Hematopoietic multipotent progenitor cell treated with erythropoietin and hydrocortisone succinate and interleukin-3 and kit ligand, for 15 days (in vitro differentiated cells): ENCODE data around the gene HDX.
"Not testable (repeated sequence)": the region's sequence is repeated elsewhere in the genome, so short reads cannot be mapped to it uniquely, and the experiment has no call there.

Experiments used
- DNase-seq: peaks from one replicate; pipeline ENCODE4 v3.0.0-alpha.2; 2015; ENCODE audit warnings: low spot score

Gene HDX, protein sequence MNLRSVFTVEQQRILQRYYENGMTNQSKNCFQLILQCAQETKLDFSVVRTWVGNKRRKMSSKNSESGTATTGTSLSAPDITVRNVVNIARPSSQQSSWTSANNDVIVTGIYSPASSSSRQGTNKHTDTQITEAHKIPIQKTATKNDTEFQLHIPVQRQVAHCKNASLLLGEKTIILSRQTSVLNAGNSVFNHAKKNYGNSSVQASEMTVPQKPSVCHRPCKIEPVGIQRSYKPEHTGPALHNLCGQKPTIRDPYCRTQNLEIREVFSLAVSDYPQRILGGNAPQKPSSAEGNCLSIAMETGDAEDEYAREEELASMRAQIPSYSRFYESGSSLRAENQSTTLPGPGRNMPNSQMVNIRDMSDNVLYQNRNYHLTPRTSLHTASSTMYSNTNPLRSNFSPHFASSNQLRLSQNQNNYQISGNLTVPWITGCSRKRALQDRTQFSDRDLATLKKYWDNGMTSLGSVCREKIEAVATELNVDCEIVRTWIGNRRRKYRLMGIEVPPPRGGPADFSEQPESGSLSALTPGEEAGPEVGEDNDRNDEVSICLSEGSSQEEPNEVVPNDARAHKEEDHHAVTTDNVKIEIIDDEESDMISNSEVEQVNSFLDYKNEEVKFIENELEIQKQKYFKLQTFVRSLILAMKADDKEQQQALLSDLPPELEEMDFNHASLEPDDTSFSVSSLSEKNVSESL

DNA sequence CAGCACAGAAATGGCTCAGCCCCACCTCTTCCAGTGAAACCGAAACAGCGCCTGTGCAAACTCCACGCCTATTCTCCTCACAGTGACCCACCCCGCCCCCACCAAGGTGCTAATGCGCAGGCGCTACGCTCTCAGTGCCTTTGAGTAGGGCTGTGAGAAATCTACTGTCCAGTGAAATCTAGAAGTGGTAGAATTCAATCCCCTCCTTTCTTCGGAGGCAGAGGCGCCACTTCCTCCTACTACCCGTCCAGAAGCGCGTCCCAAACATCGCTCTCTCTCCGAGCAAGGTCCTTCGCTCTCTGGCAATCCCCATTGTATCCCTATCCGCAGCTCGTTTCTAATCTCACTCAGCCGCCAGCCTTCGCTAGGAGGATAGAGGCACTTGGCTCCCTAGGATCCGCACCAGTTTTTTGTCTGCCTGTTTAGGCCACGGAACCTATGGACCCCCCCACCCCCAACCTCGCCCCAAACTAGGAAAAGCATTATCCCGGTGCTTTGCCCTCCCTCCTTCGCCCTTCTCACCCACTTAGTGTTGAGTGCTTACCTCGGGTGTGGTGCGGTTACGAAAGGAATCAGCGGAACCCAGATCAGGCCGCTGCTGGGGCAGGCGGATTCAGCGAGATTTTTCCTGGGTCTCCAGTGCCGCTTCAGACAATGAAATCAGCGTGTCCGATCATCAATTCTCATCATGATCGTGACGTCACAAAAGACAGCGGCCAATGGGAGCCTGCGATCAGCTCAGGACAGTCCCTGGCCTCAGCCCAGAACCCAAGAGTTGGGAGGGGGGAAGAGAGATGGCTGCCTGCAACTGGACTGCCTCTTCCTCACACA, at the start of gene HDX:
Gene HDX, minus strand, starts transcription at position 656 of the 831 bp plus-strand sequence. CDS start 27,056 bp downstream, outside the sequence.
- DNase-seq, result no peak

DNA sequence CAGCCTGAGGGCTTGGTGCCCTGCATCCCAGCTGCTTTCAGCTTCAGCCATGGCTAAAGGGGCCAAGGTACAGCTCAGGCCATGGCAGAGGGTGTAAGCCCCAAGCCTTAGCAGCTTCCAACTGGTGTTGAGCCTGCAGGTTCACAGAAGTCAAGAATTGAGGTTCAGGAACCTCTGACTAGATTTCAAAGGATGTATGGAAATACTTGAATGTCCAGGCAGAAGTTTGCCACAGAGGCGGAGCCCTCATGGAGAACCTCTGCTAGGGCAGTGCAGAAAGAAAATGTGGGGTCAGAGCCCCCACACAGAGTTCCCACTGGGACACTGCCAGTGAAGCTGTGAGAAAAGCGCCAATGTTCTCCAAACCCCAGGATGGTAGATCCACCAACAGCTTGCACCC, 39.1 kb upstream of the HDX start:
- not testable (repeated sequence) for DNase-seq

DNA sequence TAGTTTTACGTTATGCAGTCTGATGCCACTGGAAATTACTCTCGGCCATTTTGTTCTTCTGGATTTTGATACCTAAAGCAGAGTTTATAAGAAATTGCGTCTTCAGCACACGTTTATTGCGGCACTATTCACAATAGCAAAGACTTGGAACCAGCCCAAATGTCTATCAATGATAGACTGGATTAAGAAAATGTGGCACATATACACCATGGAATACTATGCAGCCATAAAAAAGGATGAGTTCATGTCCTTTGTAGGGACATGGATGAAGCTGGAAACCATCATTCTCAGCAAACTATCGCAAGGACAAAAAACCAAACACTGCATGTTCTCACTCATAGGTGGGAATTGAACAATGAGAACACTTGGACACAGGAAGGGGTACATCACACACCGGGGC, 35.4 kb upstream of the HDX start:
- DNase-seq, result not testable (repeated sequence)

DNA sequence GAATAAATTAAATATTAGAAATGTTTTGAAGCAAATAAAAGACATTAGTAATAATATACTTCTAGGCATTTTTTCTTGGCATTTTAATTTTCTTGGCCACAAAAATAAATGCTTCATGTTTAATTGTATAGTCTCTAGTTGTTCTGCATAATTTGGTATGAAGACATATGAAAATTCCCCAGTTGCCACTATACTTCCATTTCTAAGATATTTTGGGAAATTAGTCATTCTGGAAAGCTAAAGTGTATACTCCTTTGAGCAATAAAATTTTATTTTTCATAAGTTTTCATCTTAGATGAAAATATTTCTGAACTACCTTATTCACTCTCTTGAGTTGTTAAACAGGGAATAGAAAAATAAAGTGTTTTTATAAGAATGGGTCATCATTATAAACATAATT, 13.8 kb downstream of the HDX start:
- no peak for DNase-seq

DNA sequence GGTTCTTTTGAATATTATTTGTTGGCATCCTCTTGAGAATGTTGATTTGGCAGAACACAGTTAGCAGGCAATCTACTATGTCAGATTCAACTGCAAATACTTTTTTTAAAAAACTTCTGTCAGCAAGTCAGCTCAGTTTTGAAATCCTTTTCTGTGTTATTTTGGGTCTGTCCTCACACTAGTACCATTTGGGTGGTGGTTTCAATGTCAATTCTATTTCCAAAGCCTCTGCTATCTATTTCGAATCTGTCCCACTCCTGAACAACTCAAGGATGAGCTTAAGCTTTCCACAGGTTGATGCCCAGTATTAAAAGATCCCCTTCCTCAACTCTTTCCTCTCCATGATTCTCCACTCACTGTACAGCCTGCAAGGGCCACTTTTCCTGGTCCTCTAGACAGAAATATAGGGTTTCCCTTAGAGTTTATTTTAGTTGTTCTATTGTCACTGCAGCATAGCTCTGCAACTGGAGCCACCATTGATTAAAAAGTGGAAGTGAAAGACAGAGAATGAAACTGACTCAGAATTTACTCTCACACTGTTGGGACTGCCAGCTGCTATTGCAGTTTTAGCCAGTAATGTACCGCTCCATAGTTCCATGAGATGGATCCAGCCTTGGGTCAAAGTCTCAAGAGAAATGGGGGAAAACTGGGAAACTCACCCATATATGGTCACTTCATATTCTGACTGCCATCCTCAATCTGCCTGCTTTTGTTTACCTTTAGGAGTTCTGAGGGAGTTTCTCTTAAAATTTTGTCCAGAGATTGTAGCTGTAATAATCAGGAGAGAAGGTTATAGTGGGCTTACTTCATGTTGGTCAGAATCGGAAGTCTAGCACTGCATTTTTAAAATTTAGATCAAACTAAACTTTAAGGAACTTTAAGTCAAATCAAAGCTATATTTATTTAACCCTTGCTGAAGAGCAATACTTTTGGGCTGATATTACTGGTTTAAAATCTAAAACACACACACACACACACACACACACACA, 14.6 kb downstream of the HDX start:
- no peak for DNase-seq

DNA sequence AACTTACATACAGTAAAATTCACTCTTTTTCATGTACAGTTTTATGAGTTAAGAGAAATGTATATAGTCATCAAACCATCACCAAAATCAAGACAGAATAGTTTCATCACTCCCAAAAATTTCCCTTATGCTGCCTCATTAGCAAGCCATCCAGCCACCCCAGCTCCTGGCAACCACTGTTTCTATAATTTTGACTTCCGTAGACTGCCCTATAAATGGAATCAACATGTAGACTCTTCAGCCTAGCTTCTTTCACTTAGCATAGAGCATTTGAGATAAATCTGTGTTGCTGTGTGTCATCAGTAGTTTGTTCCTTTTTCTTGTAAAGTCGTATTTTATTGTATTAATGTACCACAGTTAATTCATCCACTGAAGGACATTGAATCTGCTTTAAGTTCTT, 23.2 kb downstream of the HDX start:
- no peak for DNase-seq

DNA sequence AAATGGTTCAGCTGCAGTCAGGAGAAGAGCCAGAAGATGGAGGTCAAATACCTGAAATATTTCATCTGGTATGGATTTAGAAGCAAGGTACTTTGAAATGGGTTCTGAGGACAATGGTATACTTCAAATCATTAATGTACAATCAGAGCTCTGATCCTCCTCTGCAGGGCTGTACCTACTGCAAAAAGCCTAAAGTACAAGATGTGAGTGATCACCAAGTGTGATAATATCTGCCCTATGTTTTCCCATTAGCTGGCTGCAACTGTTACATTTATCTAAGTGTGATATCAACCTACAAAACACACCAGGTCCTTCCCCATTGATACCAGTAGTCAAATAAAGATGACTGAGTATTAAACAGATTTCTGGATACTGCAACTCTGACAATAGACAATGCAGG, 25.1 kb downstream of the HDX start:
- DNase-seq, result no peak

DNA sequence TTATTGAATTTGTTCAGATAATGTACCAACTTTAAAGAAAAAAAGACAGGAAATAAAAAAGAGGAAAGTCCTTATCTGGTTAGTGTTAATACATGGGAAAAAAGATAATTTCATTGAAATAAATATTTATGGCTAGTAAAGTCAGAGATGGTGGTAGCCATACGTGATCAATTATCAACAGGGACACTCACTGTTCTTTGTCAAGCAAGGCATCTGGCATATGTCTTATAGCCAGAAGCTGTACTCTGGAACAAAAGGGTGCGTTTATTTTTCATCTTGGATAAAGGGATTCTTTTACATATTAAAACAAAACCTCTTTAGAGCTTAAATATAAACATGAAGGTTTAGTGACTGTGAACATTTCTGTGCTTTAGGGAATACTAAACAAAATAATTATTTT, 26.7 kb downstream of the HDX start:
- no peak for DNase-seq

DNA sequence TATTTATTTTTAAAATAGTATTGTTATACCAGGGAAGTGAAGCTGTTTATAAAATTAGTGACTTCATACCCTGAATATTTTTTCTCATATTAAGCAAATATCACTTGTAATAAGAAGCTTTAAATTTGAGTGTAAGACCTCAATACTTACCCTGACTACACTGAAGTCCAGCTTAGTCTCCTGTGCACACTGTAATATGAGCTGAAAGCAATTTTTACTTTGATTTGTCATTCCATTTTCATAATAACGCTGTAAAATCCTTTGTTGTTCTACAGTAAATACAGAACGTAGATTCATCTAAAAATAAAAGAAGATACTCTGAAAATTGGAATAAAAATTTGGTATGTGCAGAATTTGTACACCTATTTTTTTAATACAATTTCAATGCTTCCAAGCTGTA, 27.2 kb downstream of the HDX start:
- no peak for DNase-seq

DNA sequence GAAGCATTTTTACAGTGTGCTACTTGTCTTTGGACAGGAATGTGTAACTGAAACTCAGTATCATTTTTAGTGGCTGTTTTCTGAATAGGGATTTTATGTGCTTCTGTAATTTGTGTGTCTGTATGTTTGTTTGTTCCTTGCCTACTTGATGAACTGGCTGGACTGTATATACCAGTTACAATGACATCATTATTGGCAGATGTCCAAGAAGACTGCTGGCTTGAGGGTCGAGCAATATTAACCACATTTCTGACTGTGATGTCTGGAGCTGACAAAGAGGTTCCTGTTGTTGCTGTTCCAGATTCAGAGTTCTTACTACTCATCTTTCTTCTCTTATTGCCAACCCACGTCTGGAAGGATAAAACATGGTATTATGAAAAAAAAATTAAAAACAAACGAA, 33.0 kb downstream of the HDX start:
- DNase-seq, result no peak

DNA sequence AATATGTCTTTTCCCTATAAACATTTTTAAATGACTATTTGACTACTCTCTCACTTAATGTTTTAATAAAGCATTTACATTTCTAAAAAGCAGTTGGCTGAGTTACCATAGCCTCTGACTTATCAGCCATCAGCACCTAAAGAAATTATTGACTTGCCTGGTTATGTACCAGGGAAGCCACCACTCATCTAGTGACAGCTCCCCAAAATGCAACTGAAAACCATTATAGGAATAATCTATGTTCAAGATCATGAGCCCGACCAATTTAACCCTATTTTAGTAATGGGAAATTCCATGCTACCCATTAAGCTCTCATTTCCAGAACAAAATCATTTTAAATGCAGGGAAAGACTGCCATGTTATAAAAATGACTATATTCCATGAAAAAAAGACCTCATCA, 34.4 kb downstream of the HDX start:
- DNase-seq, result no peak

DNA sequence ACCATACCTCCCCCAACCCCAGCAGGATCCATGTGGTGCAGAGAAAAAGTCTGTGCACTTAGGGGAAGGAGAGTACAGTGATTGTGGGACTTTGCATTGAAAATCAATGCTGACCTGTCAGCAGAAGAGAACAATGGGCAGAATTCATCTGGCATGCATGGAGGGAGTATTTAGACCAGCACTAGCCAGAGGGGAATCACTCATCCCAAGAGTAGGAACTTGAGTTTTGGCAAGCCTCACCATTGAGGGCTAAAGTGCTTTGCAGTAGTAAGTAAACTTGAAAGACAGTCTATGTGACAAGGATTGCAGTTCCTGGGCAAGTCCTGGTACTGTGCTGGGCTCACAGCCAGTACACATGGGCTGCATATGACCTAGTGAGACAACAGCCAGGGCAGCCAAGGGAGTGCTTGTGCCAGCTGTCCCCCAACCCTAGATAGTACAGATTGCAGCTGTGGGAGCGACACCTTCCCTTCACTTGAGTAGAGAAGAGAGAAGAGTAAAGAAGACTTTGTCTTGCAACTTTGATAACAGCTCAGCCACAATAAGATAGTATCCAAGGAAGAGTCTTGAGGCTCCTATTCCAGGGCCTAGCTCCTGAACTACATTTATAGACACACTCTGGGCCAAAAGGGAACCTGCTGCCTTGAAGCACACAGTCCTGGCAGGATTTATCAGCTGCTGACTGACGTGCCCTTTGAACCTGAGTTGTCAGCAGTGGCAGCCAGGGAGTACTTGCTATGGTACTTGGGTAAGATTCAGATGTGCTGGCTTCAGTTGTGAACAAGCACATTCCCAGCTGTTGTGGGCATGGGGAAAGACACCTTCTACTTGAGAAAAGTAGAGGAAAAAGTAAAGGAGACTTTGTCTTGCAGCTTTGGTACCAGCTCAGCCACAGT, 48.7 kb downstream of the HDX start:
- no peak for DNase-seq

DNA sequence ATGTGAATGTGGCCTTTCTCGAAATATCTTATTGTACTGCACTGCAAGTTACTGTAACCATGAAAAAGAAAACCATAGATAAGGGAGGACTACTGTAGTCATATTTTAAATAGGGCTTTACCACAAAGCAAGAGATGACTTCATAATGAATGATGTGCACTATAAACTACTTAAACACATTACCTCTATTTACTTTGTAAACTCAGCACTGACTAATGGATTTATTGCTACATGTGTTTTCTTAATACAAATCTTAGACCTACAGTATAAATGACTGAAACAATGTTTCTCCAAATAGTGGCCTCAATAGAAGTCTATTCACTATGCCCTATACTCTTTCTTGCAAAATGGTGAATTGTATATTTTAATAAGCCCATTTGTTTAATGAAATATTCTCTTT, 61.1 kb downstream of the HDX start:
- DNase-seq, result no peak

DNA sequence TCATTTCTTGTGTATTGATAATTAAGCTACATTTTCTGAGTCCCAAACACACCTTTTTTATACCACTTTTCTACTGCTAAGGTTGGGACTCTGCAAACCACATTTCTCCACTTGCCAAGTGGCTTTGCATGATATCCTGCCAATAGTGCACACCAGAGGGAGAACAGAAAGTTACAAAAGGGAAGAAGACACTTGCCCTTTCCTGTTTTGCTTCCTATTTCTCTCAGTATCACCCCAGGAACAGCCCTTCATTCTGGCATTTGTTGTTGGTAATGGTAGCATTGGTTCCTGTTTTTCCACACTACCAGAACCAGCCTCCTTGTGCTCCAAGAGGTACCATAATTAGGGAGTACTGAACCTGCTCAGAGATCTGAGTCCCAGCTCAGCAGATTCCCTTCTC, 87.1 kb downstream of the HDX start:
- DNase-seq, result no peak

DNA sequence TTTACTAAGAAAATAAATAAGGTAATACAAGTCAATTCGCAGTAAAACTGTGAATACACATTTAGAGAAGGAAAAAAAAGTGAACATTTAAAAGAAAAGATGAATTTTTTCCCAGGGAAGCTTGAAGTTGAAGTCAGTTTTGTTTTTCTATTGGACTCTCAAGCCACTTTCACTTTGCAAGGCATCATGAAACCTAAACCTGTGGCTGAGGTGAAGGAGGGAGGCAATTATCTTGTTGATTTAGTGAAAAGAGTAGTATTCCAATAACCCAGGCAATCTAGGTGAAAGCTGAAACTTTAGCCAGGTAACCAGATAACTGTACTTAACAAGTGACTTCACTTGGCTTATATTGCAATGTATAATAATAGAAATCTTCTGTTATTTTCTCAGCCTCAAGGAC, 138.6 kb downstream of the HDX start:
- no peak for DNase-seq

DNA sequence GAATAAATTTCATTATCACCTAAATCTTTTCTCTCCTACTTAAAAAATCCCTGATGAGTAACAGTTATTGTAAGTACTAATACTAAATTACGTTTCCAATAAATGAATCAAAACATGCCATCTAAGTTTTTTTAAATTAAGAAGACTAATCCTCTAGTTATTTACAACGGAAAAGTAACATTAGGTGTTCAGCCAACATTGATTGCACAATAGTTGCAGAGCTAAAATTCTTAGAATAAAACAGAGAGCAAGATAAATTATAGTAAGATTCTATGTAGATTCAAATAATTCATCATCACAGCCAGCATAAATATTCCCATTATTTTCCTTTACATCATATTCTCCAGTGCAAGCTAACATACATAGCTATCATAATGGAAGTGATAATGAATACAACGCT, 139.2 kb downstream of the HDX start:
- DNase-seq, result no peak

DNA sequence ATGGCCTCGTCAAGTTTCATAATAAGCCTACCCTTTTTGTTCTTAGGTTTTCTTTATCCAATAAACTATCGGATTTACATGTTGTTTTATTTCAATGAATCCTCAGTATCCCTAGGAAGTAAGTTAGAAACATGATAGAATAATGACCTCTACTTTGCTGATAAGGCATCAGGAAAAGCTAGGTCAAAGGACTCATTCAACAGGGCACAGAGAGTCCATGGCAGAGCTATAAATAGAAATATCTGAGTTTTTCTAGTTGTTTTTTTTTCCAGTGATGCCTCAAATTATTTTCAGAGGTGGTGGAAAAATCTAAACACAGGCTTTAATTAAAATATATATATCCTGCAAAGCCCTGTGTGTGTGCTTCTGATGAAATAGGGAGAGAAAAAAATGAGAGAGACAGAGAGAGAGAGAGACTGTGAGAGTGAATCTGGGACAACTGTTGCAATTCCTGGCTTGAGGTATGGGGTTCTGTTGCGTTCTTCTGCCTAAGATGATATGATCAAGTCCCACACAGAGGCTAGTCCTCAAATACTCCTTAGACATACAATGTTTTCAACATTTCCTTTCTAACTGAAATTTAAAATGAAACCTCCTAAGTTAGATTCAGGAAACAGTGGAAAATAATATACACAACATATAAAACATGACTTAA, 139.9 kb downstream of the HDX start:
- DNase-seq, result no peak

DNA sequence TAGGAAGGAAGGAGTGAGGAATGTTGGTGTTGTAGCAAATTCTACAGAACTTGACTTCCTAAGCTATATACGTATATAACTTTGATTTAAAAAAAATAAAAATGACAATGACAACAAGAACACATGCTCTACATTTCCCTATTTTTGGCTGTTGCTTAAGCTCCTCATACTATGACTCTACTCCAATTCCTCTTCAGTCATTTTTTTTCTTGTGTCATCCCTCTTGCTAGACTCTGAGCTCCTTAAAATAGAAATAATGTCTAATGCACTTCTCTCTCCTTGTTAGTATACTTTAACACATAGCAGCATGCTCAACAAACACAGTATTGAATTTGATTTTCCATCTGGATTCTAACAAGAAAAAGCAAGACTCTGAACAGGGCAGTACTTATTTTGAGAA, 144.0 kb downstream of the HDX start:
- DNase-seq, result no peak

DNA sequence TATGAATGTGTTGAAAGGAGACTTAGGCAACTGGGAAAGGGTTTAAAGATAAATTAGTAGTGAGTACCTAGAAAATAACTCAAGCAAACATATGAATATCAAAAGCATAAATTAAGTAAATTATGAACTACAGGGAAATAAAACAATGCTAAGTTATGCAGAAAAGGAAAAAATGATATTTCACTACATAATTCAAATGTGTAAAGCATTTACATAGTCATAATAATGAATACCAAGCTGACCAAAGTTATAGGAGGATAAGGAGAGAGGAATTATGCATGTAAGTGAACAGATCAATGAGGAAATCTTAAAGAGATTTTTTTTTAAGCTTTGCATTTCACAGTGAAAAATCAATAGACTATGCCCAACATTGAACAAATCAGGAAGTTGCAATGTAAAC, 145.0 kb downstream of the HDX start:
- DNase-seq, result no peak

DNA sequence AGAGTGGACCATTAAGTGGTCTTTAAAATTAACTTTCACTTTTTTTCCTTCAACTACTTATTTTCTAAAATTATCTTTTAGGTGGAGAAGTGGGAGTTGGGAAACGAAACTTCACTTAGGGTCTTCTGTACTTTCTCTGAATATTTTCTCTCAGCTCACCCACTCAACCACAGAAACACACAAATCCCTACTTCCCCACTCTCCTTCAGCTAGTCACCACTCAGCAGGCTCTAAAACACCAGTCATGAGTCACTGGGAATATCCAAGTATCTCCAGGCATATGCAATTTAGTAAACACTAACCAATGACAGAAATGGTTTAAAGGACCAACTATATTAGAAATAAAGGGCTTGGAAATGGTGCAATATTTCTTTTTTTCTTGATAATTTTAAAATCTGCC, 161.3 kb downstream of the HDX start:
- DNase-seq, result no peak
